Peyer's patch (tissue), 4 donors: ENCODE data around the gene LPIN2.

Source experiments
- CTCF ChIP-seq, 6 experiments: fragments of 450-650 bp in 4 of 6; fragments of 200-600 bp in 2 of 6; sonication (generic) in 1 of 6; IDR thresholded peaks; one replicate each; pipeline ENCODE4 v1.5.1; 2017 to 2019; ENCODE audit warnings: antibody characterized with exemption in 6 of 6, mild to moderate bottlenecking in 3 of 6, moderate library complexity in 1 of 6
- POLR2A ChIP-seq, 2 donors: fragments of 450-650 bp; IDR thresholded peaks; one replicate each; pipeline ENCODE4 v1.5.1; 2017; ENCODE audit warnings: antibody characterized with exemption in 2 of 2, mild to moderate bottlenecking in 2 of 2, moderate library complexity in 2 of 2

- TF ChIP-seq POLR2A (IDR thresholded peaks at IDR 0.05) (no peak), CTCF (IDR thresholded peaks at IDR 0.05) (no peak)
Measured at GRCh38 chr18:2966560-2966959, 46.4 kb downstream of the LPIN2 start.
